Osteocyte (in vitro differentiated cells): ENCODE data around the gene ZNF618. TPM values are rescaled to one million over a fixed set of nuclear protein-coding genes. Genes with fewer than 3 reads are reported as not detected.
A peak's percentile ranks its signal among the peaks of the same experiment; 100 is the strongest.

Experiments used
- DNase-seq: peaks from one replicate; pipeline ENCODE4 v3.0.0; 2021; ENCODE audit warnings: mixed read lengths; ENCODE audit not compliant: unreplicated experiment; ENCODE audit errors: extremely low spot score
- H3K27ac Mint-ChIP-seq: one replicate; pipeline ENCODE4 v1.8.0; 2021; ENCODE audit warnings: mild to moderate bottlenecking, mixed read lengths; ENCODE audit not compliant: unreplicated experiment
- H3K27me3 Mint-ChIP-seq: one replicate; pipeline ENCODE4 v1.8.0; 2021; ENCODE audit warnings: mixed read lengths; ENCODE audit not compliant: unreplicated experiment
- H3K36me3 Mint-ChIP-seq: one replicate; pipeline ENCODE4 v1.8.0; 2021; ENCODE audit warnings: mixed read lengths; ENCODE audit not compliant: unreplicated experiment
- H3K4me1 Mint-ChIP-seq: one replicate; pipeline ENCODE4 v1.8.0; 2021; ENCODE audit warnings: mixed read lengths; ENCODE audit not compliant: unreplicated experiment
- H3K4me3 Mint-ChIP-seq: one replicate; pipeline ENCODE4 v1.8.0; 2021; ENCODE audit warnings: mild to moderate bottlenecking, moderate library complexity, mixed read lengths; ENCODE audit not compliant: unreplicated experiment
- H3K9me3 Mint-ChIP-seq: one replicate; pipeline ENCODE4 v1.8.0; 2021; ENCODE audit warnings: mixed read lengths; ENCODE audit not compliant: unreplicated experiment
- total RNA-seq: library from RNA; stranded (reverse); gene quantifications from 2 replicates; pipeline ENCODE4 v1.2.1, GENCODE V29; 2021
- TF ChIP-seq, protein P1 (sequence below): fragments of 200-600 bp; sonication (generic); IDR thresholded peaks from 2 replicates; pipeline ENCODE4 v1.5.0; 2021; ENCODE audit warnings: antibody characterized with exemption, mild to moderate bottlenecking, moderate library complexity

Gene ZNF618
- total RNA-seq, 1 donor from 2014 or later = 36.8 TPM

DNA sequence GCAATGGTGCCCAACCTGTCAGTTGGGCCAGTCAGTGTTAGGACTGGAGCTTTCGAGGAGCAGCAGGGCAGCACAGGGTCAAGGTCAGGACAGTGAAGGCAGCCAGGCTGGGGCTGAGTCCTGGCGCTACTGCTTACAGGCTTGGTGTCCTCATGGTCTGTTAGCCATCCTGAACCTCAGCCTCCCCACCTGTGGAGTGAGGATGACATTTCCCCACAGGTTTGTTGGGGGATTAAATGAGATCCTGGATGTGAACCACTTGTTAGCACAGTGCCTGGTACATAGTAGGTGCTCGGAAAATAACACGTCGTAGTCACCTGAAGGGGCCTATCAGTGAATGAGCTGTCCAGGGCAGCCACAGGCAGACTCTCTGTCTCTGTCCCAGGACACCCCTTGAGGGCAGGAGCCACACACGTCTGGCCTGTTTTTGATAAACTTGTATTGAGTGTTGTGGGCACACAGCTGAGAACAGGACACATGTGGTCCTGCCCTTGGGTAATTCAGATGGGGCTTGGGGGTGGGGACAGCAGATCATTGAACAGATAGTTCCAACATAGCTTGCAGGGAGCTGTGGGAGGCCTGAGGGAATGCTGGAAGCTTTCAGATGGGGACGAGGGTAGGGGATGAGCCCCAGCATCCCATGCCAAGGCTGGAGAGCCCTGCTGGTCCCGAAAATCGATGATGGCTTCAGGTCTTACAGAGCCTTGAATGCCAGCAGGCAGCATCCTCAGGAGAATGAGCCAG lies 132.7 kb downstream of the ZNF618 start:
- H3K27me3 Mint-ChIP-seq = no peaks in the 10 kb centered on the region
- H3K9me3 Mint-ChIP-seq = peaks cover 8% of the 10 kb centered on the region
- peak; percentile 59 for DNase-seq
- no peak overlapping the region for H3K27ac Mint-ChIP-seq
- H3K36me3 Mint-ChIP-seq = peaks cover 49% of the 10 kb centered on the region
- TF ChIP-seq, protein P1, sequence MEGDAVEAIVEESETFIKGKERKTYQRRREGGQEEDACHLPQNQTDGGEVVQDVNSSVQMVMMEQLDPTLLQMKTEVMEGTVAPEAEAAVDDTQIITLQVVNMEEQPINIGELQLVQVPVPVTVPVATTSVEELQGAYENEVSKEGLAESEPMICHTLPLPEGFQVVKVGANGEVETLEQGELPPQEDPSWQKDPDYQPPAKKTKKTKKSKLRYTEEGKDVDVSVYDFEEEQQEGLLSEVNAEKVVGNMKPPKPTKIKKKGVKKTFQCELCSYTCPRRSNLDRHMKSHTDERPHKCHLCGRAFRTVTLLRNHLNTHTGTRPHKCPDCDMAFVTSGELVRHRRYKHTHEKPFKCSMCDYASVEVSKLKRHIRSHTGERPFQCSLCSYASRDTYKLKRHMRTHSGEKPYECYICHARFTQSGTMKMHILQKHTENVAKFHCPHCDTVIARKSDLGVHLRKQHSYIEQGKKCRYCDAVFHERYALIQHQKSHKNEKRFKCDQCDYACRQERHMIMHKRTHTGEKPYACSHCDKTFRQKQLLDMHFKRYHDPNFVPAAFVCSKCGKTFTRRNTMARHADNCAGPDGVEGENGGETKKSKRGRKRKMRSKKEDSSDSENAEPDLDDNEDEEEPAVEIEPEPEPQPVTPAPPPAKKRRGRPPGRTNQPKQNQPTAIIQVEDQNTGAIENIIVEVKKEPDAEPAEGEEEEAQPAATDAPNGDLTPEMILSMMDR = no peak
- H3K4me1 Mint-ChIP-seq = no peaks in the 10 kb centered on the region
- H3K4me3 Mint-ChIP-seq = no peak overlapping the region

DNA sequence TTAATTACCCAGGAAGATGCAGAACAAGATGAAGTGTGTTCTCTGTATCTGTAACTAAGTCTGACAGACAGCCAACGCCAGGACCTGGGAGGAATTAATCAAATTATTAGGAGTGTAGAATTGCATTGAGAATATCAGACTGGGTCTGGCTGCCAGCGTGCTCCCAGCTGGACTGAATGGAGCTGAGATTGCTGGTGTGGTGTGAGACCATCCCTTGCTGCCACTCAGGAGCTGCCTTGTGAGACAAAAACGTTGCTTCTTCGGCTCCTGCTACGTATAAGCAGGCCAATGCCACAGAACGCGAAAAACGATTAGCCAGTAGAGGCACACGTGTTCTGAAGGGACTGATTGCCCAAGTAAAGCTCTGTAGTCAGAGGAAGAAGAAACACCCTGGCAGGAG lies 135.2 kb downstream of the ZNF618 start:
- Mint-ChIP-seq H3K27ac (no peak overlapping the region), H3K9me3 (peaks cover 12% of the 10 kb centered on the region), H3K36me3 (peaks cover 50% of the 10 kb centered on the region), H3K4me3 (no peak overlapping the region), H3K4me1 (no peaks in the 10 kb centered on the region), H3K27me3 (no peaks in the 10 kb centered on the region)
- DNase-seq = no peak
- TF ChIP-seq, protein P1 = no peak

- H3K9me3 Mint-ChIP-seq = peaks cover 12% of the 10 kb centered on the region
- no peak for DNase-seq
- H3K27ac Mint-ChIP-seq = no peak overlapping the region
- H3K36me3 Mint-ChIP-seq = peaks cover 54% of the 10 kb centered on the region
- no peaks in the 10 kb centered on the region for H3K4me1 Mint-ChIP-seq
- TF ChIP-seq, protein P1 = no peak
- H3K4me3 Mint-ChIP-seq = no peak overlapping the region
- no peaks in the 10 kb centered on the region for H3K27me3 Mint-ChIP-seq
Observed at GRCh38 chr9:114012126-114012525, 136.0 kb downstream of the ZNF618 start.

- peaks cover 61% of the 10 kb centered on the region for H3K36me3 Mint-ChIP-seq
- no peak overlapping the region for H3K27ac Mint-ChIP-seq
- peaks cover 12% of the 10 kb centered on the region for H3K9me3 Mint-ChIP-seq
- H3K4me3 Mint-ChIP-seq = no peak overlapping the region
- H3K27me3 Mint-ChIP-seq = no peaks in the 10 kb centered on the region
- no peak for DNase-seq
- TF ChIP-seq, protein P1 = no peak
- H3K4me1 Mint-ChIP-seq = no peaks in the 10 kb centered on the region
Observed at GRCh38 chr9:114014044-114014443, 137.9 kb downstream of the ZNF618 start.

- TF ChIP-seq, protein P1 = no peak
- DNase-seq = peak; percentile 59
- peaks cover 71% of the 10 kb centered on the region for H3K36me3 Mint-ChIP-seq
- peaks cover 12% of the 10 kb centered on the region for H3K9me3 Mint-ChIP-seq
- H3K4me1 Mint-ChIP-seq = no peaks in the 10 kb centered on the region
- no peaks in the 10 kb centered on the region for H3K27me3 Mint-ChIP-seq
- no peak overlapping the region for H3K4me3 Mint-ChIP-seq
- H3K27ac Mint-ChIP-seq = no peak overlapping the region
Observed at GRCh38 chr9:114015607-114016006, 139.5 kb downstream of the ZNF618 start.
